ENCODE results near the gene CLCNKB. TPM values are rescaled to one million over a fixed set of nuclear protein-coding genes. Genes with fewer than 3 reads are reported as not detected.
A peak's percentile ranks its signal among the peaks of the same experiment; 100 is the strongest.
"Not testable (repeated sequence)": the region's sequence is repeated elsewhere in the genome, so short reads cannot be mapped to it uniquely, and the experiment has no call there.

CLCNKB gene
- total RNA-seq, 1 experiment from 2014 or later = 0.81 TPM

DNA sequence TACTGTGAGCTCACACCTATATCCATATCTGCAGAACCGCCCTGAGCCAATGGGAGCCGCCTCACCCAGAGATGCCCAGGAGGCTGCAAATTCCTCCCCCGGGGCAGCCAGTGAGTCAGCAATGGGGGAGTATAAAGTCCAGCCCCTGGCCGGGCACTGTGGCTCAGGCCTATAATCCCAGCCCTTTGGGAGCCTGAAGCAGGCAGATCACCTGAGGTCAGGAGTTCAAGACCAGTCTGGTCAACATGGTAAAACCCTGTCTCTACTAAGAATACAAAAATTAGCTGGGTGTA lies 5.0 kb upstream of the CLCNKB start:
- POLR2A ChIA-PET = no interaction called here
- TF ChIP-seq POLR2AphosphoS5 (IDR thresholded peaks at IDR 0.05; ENCODE audit: low read depth, low read length) (no peak), POLR2A (IDR thresholded peaks at IDR 0.05; ENCODE audit: borderline replicate concordance, extremely low read depth, insufficient read depth, insufficient read length) (no peak), EGR1 (IDR thresholded peaks at IDR 0.05; ENCODE audit: low read depth) (no peak), JUND (IDR thresholded peaks at IDR 0.05) (no peak), EZH2phosphoT487 (IDR thresholded peaks at IDR 0.05; ENCODE audit: borderline replicate concordance) (no peak), SP1 (IDR thresholded peaks at IDR 0.05; ENCODE audit: low read depth) (no peak), RAD21 (IDR thresholded peaks at IDR 0.05; ENCODE audit: low read depth) (no peak), ZFX (IDR thresholded peaks at IDR 0.05) (no peak), ZNF274 (IDR thresholded peaks at IDR 0.05; ENCODE audit: low read depth, low read length) (no peak), SRF (IDR thresholded peaks at IDR 0.05; ENCODE audit: low read depth) (no peak), FOSL1 (IDR thresholded peaks at IDR 0.05; ENCODE audit: low read depth) (no peak), EZH2 (IDR thresholded peaks at IDR 0.05) (no peak)
- TF ChIP-seq, protein P1, sequence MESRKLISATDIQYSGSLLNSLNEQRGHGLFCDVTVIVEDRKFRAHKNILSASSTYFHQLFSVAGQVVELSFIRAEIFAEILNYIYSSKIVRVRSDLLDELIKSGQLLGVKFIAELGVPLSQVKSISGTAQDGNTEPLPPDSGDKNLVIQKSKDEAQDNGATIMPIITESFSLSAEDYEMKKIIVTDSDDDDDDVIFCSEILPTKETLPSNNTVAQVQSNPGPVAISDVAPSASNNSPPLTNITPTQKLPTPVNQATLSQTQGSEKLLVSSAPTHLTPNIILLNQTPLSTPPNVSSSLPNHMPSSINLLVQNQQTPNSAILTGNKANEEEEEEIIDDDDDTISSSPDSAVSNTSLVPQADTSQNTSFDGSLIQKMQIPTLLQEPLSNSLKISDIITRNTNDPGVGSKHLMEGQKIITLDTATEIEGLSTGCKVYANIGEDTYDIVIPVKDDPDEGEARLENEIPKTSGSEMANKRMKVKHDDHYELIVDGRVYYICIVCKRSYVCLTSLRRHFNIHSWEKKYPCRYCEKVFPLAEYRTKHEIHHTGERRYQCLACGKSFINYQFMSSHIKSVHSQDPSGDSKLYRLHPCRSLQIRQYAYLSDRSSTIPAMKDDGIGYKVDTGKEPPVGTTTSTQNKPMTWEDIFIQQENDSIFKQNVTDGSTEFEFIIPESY (IDR thresholded peaks at IDR 0.05; ENCODE audit: extremely low read depth, insufficient replicate concordance, low read length) = no peak
- TF ChIP-seq, protein P2, sequence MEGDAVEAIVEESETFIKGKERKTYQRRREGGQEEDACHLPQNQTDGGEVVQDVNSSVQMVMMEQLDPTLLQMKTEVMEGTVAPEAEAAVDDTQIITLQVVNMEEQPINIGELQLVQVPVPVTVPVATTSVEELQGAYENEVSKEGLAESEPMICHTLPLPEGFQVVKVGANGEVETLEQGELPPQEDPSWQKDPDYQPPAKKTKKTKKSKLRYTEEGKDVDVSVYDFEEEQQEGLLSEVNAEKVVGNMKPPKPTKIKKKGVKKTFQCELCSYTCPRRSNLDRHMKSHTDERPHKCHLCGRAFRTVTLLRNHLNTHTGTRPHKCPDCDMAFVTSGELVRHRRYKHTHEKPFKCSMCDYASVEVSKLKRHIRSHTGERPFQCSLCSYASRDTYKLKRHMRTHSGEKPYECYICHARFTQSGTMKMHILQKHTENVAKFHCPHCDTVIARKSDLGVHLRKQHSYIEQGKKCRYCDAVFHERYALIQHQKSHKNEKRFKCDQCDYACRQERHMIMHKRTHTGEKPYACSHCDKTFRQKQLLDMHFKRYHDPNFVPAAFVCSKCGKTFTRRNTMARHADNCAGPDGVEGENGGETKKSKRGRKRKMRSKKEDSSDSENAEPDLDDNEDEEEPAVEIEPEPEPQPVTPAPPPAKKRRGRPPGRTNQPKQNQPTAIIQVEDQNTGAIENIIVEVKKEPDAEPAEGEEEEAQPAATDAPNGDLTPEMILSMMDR (IDR thresholded peaks at IDR 0.05 in 2 of 3, conservative IDR thresholded peaks at IDR 0.05 in 1 of 3; ENCODE audit: borderline replicate concordance in 1 of 3, insufficient read depth in 1 of 3, low read depth in 2 of 3, low read length in 2 of 3) = no peak
- TF ChIP-seq, protein P3, sequence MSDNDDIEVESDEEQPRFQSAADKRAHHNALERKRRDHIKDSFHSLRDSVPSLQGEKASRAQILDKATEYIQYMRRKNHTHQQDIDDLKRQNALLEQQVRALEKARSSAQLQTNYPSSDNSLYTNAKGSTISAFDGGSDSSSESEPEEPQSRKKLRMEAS (IDR thresholded peaks at IDR 0.05) = no peak
- TF ChIP-seq, protein P4, sequence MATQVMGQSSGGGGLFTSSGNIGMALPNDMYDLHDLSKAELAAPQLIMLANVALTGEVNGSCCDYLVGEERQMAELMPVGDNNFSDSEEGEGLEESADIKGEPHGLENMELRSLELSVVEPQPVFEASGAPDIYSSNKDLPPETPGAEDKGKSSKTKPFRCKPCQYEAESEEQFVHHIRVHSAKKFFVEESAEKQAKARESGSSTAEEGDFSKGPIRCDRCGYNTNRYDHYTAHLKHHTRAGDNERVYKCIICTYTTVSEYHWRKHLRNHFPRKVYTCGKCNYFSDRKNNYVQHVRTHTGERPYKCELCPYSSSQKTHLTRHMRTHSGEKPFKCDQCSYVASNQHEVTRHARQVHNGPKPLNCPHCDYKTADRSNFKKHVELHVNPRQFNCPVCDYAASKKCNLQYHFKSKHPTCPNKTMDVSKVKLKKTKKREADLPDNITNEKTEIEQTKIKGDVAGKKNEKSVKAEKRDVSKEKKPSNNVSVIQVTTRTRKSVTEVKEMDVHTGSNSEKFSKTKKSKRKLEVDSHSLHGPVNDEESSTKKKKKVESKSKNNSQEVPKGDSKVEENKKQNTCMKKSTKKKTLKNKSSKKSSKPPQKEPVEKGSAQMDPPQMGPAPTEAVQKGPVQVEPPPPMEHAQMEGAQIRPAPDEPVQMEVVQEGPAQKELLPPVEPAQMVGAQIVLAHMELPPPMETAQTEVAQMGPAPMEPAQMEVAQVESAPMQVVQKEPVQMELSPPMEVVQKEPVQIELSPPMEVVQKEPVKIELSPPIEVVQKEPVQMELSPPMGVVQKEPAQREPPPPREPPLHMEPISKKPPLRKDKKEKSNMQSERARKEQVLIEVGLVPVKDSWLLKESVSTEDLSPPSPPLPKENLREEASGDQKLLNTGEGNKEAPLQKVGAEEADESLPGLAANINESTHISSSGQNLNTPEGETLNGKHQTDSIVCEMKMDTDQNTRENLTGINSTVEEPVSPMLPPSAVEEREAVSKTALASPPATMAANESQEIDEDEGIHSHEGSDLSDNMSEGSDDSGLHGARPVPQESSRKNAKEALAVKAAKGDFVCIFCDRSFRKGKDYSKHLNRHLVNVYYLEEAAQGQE (IDR thresholded peaks at IDR 0.05; ENCODE audit: low read depth) = no peak
- peaks cover 2 to 10% of the 10 kb centered on the region in 2 experiments; a peak in 3 of 4 replicates for H3K4me1 ChIP-seq (ENCODE audit: control insufficient read depth in 1 of 2, insufficient read depth in 2 of 2, low read length in 2 of 2)
- RAD21 ChIA-PET (ENCODE audit: low non-redundant PET in 1 of 2, low total read pairs in 2 of 2, uncharacterized antibody in 2 of 2, unreplicated experiment in 2 of 2) = no interaction called here
- H3K79me2 ChIP-seq (ENCODE audit: insufficient read depth, low read length) = no peaks in the 10 kb centered on the region
- no peak overlapping the region for H3K4me3 ChIP-seq (replicated peaks in 1 of 2; ENCODE audit: low read depth in 1 of 2, low read length in 2 of 2)
- no peaks in the 10 kb centered on the region for H3K9me2 ChIP-seq (ENCODE audit: insufficient read depth)
- H2AFZ ChIP-seq (ENCODE audit: low read depth, low read length, poor library complexity, severe bottlenecking) = no peak overlapping the region
- DNase-seq (ENCODE audit: low read depth, low spot score) = no peak
- H3K4me2 ChIP-seq (ENCODE audit: low read length) = peak overlapping the region; percentile 12
- H3K9ac ChIP-seq (ENCODE audit: low read length) = no peak overlapping the region
- no peaks in the 10 kb centered on the region for H3K9me3 ChIP-seq (ENCODE audit: control insufficient read depth in 1 of 2, insufficient read depth in 1 of 2, low read depth in 1 of 2, low read length in 2 of 2)
- peak; percentile 72 for ATAC-seq
- intact Hi-C loops (cut with micrococcal nuclease) = no loop called here
- H3K27me3 ChIP-seq (ENCODE audit: insufficient read depth, low read length) = no peaks in the 10 kb centered on the region
- CTCF ChIA-PET = no interaction called here
- no peak overlapping the region for H3K27ac ChIP-seq (ENCODE audit: low read depth, low read length)
- no peaks in the 10 kb centered on the region for H4K20me1 ChIP-seq (ENCODE audit: insufficient read depth)
- no TSS peak for BruUV-seq (replicated peaks)
- H3K36me3 ChIP-seq (ENCODE audit: control insufficient read depth in 1 of 2, insufficient read depth in 2 of 2, low read length in 2 of 2) = no peaks in the 10 kb centered on the region

DNA sequence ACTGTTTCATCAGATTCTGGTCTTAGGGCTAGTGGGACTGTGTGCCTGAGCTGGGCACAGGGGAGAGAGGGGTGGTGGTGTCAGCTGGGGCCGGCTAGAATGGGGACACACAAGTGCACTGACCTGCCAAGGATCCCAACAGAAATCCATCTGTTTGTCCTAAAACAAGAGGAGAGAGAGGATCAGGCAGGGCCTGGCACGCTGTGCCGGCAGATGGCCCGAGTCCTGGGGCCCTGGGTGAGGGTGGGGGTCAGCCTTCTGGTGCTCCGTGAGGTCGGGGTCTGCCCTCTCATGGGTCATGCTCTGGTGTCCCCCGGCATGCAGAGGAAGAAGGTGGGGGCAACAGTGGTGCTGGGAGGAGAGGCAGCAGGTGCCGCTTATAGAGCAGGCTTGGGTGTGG lies 3.7 kb upstream of the CLCNKB start:
- POLR2A ChIA-PET; H3K9ac ChIP-seq (ENCODE audit: low read length); H3K9me3 ChIP-seq (ENCODE audit: control insufficient read depth in 1 of 2, insufficient read depth in 1 of 2, low read depth in 1 of 2, low read length in 2 of 2); H3K36me3 ChIP-seq (ENCODE audit: control insufficient read depth in 1 of 2, insufficient read depth in 2 of 2, low read length in 2 of 2); H3K9me2 ChIP-seq (ENCODE audit: insufficient read depth); DNase-seq (ENCODE audit: low read depth, low spot score); H3K4me2 ChIP-seq (ENCODE audit: low read length); H4K20me1 ChIP-seq (ENCODE audit: insufficient read depth); BruUV-seq (replicated peaks); CTCF ChIA-PET; RAD21 ChIA-PET (ENCODE audit: low non-redundant PET in 1 of 2, low total read pairs in 2 of 2, uncharacterized antibody in 2 of 2, unreplicated experiment in 2 of 2); ATAC-seq; H3K27ac ChIP-seq (ENCODE audit: low read depth, low read length); H3K79me2 ChIP-seq (ENCODE audit: insufficient read depth, low read length); H3K27me3 ChIP-seq (ENCODE audit: insufficient read depth, low read length); H2AFZ ChIP-seq (ENCODE audit: low read depth, low read length, poor library complexity, severe bottlenecking); intact Hi-C loops (cut with micrococcal nuclease); H3K4me3 ChIP-seq (replicated peaks in 1 of 2; ENCODE audit: low read depth in 1 of 2, low read length in 2 of 2): not testable (repeated sequence)
- H3K4me1 ChIP-seq (ENCODE audit: control insufficient read depth in 1 of 2, insufficient read depth in 2 of 2, low read length in 2 of 2) = peaks cover 2 to 10% of the 10 kb centered on the region in 2 experiments; a peak in 3 of 4 replicates

Measured in HCT116 (cell line).